Subcutaneous abdominal adipose tissue (tissue), 5 donors: ENCODE results near the gene CHCHD6.

Experiments
- H3K27ac ChIP-seq: one replicate; pipeline ENCODE4 v1.7.0; 2013; ENCODE audit warnings: low read depth, mild to moderate bottlenecking, inconsistent platforms, low read length, moderate library complexity
- H3K27me3 ChIP-seq, 5 donors: one replicate each; pipeline ENCODE4 v1.7.0; 2013; ENCODE audit warnings: low read length in 5 of 5, inconsistent platforms in 1 of 5; ENCODE audit not compliant: control insufficient read depth in 5 of 5, insufficient read depth in 4 of 5
- H3K36me3 ChIP-seq, 5 donors: one replicate each; pipeline ENCODE4 v1.7.0; 2013; ENCODE audit warnings: low read length in 5 of 5; ENCODE audit not compliant: control insufficient read depth in 5 of 5, insufficient read depth in 5 of 5
- H3K4me1 ChIP-seq, 5 donors: one replicate each; pipeline ENCODE4 v1.7.0; 2013; ENCODE audit warnings: low read length in 5 of 5, mild to moderate bottlenecking in 3 of 5, moderate library complexity in 1 of 5; ENCODE audit not compliant: control insufficient read depth in 5 of 5, insufficient read depth in 5 of 5
- H3K4me3 ChIP-seq, 5 donors: one replicate each; pipeline ENCODE4 v1.7.0; 2013; ENCODE audit warnings: low read length in 5 of 5, low read depth in 1 of 5
- H3K9ac ChIP-seq, 5 donors: one replicate each; pipeline ENCODE4 v1.7.0; 2013; ENCODE audit warnings: low read length in 5 of 5, mild to moderate bottlenecking in 4 of 5, moderate library complexity in 3 of 5
- H3K9me3 ChIP-seq, 5 donors: one replicate each; pipeline ENCODE4 v1.7.0; 2013; ENCODE audit warnings: low read length in 5 of 5; ENCODE audit not compliant: control insufficient read depth in 5 of 5
- donor health status: healthy.
- donor health status: healthy.
- donor health status: healthy.
- donor health status: healthy.
- donor health status: healthy.

Gene CHCHD6

GRCh38 chr3:126982471-126983175, 278.6 kb downstream of the CHCHD6 start, which contains the start of gene PLXNA1:
PLXNA1 (plus strand) TSS chr3:126983115; CDS start chr3:126988594, 5,479 bp downstream.
- peaks cover 0 to 50% (median 33%) of the 10 kb centered on the region in 5 donors for H3K4me1 ChIP-seq
- H3K27me3 ChIP-seq, result peaks cover 0 to 4% (median 0%) of the 10 kb centered on the region in 5 donors
- H3K9ac ChIP-seq, result peak within 1 kb of the TSS in 4 of 5 donors; percentile 59 to 87 (median 79)
- peak within 1 kb of the TSS in 4 of 5 donors; percentile 53 to 74 (median 66) for H3K4me3 ChIP-seq
- no peaks in the 10 kb centered on the region for H3K36me3 ChIP-seq
- H3K9me3 ChIP-seq, result no peaks in the 10 kb centered on the region
- no peak within 1 kb of the TSS for H3K27ac ChIP-seq

- Histone ChIP-seq H3K4me3 (peak overlapping the region in 4 of 5 donors; percentile 53 to 74 (median 66)), H3K9me3 (no peaks in the 10 kb centered on the region), H3K36me3 (peaks cover 0 to 2% (median 0%) of the 10 kb centered on the region in 5 donors), H3K9ac (peak overlapping the region in 1 of 5 donors; percentile 87), H3K27ac (no peak overlapping the region), H3K4me1 (peaks cover 0 to 50% (median 33%) of the 10 kb centered on the region in 5 donors), H3K27me3 (peaks cover 0 to under 1% (median 0%) of the 10 kb centered on the region in 5 donors)
Observed at GRCh38 chr3:126983276-126983652, 279.2 kb downstream of the CHCHD6 start.

GRCh38 chr3:126983653-126984390, 279.8 kb downstream of the CHCHD6 start:
- Histone ChIP-seq H3K27ac (no peak overlapping the region), H3K9me3 (no peaks in the 10 kb centered on the region), H3K4me1 (peaks cover 0 to 48% (median 33%) of the 10 kb centered on the region in 5 donors), H3K9ac (peak overlapping the region in 4 of 5 donors; percentile 59 to 87 (median 79)), H3K4me3 (peak overlapping the region in 4 of 5 donors; percentile 53 to 74 (median 66)), H3K27me3 (no peaks in the 10 kb centered on the region), H3K36me3 (peaks cover 0 to 7% (median 4%) of the 10 kb centered on the region in 5 donors)

DNA sequence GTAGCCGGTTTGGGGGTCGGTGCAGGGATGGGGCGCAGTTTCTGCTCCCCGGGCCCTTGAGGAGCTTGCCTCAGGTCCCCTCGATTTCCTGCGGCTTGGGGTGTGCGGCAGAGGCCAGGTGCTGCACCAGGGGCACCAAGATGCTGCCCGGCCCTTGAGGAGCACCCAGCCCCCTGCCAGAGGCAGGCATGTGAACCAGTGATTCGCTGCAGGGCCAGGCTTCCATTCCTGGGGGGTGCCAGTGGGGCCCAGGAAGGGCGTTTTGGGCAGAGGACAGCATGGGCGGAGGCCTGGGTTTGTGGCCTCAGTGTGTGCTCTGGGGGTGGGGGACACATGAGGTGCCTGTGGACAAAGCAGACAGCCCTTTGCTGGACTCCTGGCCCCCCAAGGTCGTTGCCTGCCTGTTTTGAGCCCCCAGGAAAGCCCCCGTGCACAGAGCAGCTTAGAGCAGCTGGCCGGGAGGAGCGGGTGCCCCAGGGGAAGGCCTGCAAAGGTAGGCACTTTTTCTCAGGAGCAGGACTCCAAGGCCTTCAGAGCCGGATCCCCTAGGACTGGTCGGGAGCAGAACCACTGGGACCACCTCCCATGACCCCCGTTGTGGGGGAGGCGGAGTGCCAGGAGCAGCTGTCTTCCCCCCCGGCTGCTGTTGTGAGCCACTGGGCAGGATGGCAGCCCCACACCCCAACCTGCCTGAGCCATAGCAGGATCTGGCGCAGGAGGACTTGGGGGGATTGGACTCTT, 280.5 kb downstream of the CHCHD6 start:
- Histone ChIP-seq H3K27me3 (no peaks in the 10 kb centered on the region), H3K9ac (peak overlapping the region in 4 of 5 donors; percentile 59 to 87 (median 79)), H3K27ac (no peak overlapping the region), H3K4me3 (peak overlapping the region in 4 of 5 donors; percentile 53 to 74 (median 66)), H3K36me3 (peaks cover 0 to 15% (median 11%) of the 10 kb centered on the region in 5 donors), H3K9me3 (no peaks in the 10 kb centered on the region), H3K4me1 (peaks cover 0 to 43% (median 33%) of the 10 kb centered on the region in 5 donors)

DNA sequence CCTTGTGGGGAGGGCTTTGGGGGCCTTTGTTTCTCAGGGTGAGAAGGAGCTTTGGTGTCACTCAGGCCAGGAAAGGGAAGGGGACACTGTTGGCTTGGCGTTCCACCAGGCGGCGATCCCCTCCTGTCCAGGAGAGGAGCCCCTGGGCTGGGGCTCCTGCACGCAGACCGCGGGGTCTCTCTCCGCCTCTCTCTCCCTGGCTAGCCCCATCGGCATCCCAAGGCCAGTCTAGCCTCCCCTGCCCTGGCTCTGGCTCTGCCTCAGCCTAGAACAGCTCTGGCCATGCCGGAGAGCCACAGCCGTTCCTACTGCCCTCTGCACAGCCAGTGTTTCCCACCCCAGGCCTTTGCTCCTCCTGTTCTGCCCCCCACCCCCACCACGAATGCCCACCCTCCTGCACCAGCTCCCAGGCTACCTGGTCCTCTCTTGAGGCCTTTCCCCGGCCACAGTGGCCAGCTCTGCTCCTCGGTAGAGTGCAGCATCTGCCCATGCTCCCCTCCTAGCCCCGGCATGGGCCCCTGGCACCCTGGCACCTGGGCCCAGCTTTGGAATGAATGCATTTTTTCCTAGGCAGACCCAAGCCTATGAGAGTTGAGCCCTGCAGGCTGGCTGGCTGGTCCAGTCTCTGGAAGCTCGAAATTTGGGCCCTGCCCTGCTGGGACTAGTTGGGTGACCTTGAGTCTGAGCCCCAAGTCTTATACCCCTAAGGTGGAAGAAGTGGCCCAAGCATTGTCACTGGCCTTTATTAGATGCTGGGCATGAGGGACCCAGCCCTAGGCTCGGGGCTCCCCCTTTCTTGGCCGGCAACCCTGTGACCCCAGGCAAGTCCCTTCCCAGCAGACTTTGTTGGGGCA, 281.3 kb downstream of the CHCHD6 start:
- Histone ChIP-seq H3K27me3 (no peaks in the 10 kb centered on the region), H3K4me1 (peaks cover 0 to 43% (median 33%) of the 10 kb centered on the region in 5 donors), H3K9me3 (no peaks in the 10 kb centered on the region), H3K27ac (no peak overlapping the region), H3K9ac (peak overlapping the region in 2 of 5 donors; percentile 33 to 83), H3K36me3 (peaks cover 0 to 23% (median 18%) of the 10 kb centered on the region in 5 donors), H3K4me3 (peak overlapping the region in 1 of 5 donors; percentile 74)

DNA sequence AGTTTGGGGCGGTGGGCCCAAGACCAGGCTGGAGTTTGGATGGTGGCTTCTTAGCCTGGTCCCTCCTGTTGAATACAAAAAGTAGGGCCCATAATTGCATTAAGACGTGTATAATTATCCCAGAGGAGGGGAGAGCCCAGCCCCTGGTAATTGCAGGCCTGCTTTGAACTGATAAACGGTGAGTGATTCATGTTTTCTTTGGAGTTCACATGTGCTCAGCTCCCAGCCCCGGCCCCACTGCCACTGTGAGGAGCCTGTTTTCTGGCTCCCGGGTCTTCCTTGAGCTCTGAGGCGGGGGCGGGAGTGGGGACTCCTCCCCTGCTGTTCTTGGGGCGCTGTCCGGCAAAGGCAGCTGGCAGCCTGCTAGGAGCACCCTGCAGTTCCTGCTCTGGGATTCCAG, 282.0 kb downstream of the CHCHD6 start:
- Histone ChIP-seq H3K9ac (no peak overlapping the region), H3K27me3 (no peaks in the 10 kb centered on the region), H3K4me1 (peaks cover 0 to 47% (median 33%) of the 10 kb centered on the region in 5 donors), H3K4me3 (no peak overlapping the region), H3K9me3 (no peaks in the 10 kb centered on the region), H3K36me3 (peaks cover 0 to 29% (median 21%) of the 10 kb centered on the region in 5 donors), H3K27ac (no peak overlapping the region)

DNA sequence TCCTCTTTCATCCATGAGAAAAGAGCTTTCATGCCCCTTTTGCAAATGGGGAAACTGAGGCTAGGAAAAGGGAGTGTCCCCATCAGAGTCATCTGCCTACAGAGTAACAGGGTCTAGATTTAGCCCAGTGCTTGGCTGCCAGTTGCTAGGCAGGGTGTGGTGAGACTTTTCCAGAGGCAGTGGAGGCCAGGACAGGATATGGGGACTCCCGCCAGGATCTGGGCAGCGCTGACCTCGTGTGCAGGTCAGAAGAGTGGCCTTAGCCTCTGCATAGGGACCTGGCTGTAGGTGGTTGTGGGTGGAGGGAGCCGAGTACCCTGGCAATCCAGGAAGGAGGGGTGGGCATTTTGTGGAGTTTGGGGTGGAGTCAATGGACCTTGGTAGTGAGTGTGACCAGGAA, 283.1 kb downstream of the CHCHD6 start:
- Histone ChIP-seq H3K27ac (no peak overlapping the region), H3K4me1 (peaks cover 0 to 48% (median 38%) of the 10 kb centered on the region in 5 donors), H3K9me3 (no peaks in the 10 kb centered on the region), H3K27me3 (no peaks in the 10 kb centered on the region), H3K9ac (no peak overlapping the region), H3K4me3 (no peak overlapping the region), H3K36me3 (peaks cover 0 to 36% (median 21%) of the 10 kb centered on the region in 5 donors)

- peaks cover 0 to 48% (median 35%) of the 10 kb centered on the region in 5 donors for H3K4me1 ChIP-seq
Observed at GRCh38 chr3:126987596-126987995, 283.6 kb downstream of the CHCHD6 start.

More at GRCh38 chr3:126987596-126987995, 283.6 kb downstream of the CHCHD6 start:
- H3K36me3 ChIP-seq, result peaks cover 0 to 36% (median 21%) of the 10 kb centered on the region in 5 donors
- no peaks in the 10 kb centered on the region for H3K27me3 ChIP-seq
- no peaks in the 10 kb centered on the region for H3K9me3 ChIP-seq
- H3K4me3 ChIP-seq, result no peak overlapping the region
- H3K27ac ChIP-seq, result no peak overlapping the region
- H3K9ac ChIP-seq, result peak overlapping the region in 1 of 5 donors; percentile 20
